HG02798 (cell line): ENCODE measurements around the gene ZNF618.

Source experiments
- ATAC-seq: cut with Tn5 transposase; IDR thresholded peaks from one replicate; pipeline ENCODE4 v1.9.1; 2021; ENCODE audit warnings: mild to moderate bottlenecking; ENCODE audit not compliant: unreplicated experiment, poor library complexity

The ZNF618 gene

DNA sequence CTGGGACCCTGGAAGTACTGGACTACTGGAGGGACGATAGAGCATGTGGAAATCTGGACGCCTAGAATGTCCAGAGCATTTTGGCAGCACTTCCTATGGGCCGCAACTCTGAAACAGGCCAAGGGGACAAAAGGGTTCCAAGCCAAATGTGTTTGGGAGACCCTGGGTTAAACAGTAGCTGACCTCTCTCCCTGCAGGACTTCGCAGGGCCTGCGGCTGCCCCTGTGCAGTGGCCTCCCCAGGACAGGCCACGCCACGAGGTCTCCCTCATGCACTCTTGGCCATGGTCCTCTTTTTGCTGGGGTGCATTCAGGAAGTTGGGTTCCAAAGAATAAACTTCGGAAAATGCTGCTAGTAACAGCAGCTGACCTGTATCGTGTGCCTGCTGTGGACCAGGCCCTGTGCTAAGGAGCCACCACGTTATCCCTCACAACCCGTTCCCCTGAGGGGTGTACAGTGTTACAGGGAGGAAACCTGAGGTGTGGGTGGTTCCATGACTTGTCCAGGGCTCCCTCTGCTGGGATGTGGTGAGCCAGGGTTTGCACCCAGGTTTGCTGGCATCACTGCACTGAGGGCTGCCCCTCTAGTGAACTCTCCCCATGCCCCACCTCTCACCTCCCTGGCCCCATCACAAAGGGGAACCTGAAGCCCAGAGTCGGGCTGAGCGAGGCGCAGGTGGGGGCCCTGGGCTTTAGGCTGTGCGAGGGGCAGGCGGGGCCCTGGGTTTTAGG is 122.6 kb downstream of the ZNF618 start:
- ATAC-seq, result no peak

DNA sequence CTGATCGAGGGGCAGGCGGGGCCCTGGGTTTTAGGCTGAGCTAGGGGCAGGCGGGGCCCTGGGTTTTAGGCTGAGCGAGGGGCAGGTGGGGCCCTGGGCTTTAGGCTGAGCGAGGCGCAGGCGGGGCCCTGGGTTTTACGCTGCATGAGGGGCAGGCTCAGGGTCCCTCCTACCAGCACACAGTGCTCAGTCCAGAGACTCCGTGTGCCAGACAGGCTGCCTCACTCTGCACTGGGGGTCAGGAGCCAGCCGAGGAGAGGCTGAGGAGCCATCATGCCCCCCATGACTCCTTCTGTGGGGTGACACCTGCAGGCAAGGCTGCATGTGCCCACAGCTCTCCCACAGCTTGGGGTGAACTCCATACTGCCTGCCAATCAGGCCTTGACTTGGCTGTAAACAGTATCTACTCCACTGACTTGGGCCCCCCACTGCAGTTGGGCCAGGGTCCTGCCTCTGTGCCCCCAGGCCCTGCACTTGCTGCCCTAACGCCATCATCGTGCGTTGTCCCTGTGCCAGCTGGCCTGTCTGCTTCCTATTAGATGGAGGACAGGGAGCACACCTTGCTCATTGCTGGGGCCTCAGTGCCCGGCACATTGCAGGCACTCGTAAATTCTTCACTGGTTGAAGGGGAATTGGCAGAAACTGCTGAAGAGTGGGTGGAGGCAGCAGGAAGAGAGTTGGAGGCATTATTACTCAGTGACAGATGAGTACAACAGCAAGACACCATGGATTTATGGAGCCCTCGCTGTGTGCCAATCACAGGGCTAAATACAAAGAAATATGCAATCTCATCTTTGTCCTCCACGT is 123.3 kb downstream of the ZNF618 start:
- ATAC-seq, result no peak

DNA sequence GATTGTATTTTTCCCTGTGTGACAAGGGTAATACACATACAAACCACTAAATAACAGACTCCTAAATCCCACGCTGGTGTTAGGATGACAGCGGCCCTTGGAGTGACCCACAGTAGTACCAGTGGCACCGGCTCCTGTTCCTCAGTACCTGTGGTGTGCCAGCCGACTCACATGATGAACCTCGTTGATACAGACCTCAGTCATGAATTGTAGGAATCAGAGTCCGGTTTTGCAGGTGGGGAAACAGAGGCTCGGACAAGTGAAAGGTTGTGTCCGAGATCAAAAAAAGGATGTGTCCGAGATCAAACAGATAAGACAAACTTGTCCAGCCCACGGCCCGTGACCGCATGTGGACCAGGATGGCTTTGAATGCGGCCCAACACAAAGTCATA is 124.0 kb downstream of the ZNF618 start:
- ATAC-seq, result no peak

DNA sequence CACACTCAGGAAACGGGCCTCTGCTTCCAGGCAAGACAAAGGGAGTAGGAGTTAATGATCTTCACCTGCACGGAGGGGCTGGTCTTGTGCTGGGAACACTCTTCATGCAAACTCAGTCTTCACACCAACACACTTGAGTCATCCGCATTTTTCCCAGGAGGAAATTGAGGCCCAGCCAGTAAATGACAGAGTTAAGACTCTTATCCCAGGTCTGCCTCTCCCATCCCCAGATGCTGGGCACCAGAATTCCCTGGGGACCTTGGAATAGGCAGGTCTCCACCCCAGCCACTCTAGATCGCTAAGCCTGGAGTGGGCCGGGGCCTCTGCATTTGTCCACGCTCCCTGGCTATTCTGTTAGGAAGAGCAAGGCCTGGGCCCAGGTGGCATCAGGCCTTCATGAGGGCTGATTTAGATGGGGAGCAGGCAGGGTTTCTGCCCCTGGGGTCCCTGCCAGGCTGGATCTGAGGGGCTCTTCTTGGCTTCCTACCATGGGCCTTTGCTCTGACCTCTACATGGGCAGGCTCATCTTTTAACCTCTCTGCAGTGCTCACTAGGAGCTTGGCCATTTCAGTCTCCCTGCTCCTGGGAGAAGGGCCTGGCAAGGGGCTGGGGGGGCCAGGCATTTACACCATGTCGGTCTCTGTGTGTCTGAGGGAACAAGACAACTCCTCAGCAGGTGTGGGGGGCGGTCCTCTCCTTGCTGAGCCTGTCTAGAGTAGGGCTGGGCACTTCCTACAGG is 124.7 kb downstream of the ZNF618 start:
- no peak for ATAC-seq

DNA sequence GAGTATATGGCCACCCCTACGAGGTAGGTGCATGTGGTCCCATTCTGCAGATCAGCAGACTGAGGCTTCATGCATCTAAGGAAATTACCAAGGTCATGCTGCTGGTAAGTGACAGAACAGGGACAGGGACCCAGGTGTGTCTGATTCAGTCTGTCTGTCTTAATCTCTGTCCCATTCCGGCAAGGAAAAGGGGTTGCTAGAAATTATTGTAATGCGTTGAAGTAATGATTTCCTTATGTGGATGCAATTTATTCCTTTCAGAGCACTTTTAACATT is 125.2 kb downstream of the ZNF618 start:
- no peak for ATAC-seq

DNA sequence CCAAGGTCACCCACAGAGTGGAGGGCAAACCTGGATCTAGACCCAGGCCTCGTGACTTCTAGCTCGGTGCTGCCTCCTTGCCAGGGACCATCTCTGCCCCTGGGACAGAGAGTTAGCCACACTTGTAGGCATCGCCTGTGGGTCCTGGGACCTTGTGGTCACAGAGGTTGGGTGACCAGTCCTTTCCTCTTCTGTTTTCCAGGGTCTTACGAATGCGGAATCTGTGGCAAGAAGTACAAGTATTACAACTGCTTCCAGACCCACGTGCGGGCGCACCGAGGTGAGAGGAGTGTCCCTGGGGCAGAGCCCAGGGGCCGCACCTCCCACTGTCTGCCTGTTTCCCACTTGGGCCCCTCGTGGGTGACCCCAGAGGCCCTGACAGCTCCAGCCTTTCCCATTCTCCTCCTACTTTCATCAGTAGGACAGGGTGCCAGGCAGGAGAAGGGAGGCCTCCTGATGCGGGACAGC is 125.7 kb downstream of the ZNF618 start:
- no peak for ATAC-seq

DNA sequence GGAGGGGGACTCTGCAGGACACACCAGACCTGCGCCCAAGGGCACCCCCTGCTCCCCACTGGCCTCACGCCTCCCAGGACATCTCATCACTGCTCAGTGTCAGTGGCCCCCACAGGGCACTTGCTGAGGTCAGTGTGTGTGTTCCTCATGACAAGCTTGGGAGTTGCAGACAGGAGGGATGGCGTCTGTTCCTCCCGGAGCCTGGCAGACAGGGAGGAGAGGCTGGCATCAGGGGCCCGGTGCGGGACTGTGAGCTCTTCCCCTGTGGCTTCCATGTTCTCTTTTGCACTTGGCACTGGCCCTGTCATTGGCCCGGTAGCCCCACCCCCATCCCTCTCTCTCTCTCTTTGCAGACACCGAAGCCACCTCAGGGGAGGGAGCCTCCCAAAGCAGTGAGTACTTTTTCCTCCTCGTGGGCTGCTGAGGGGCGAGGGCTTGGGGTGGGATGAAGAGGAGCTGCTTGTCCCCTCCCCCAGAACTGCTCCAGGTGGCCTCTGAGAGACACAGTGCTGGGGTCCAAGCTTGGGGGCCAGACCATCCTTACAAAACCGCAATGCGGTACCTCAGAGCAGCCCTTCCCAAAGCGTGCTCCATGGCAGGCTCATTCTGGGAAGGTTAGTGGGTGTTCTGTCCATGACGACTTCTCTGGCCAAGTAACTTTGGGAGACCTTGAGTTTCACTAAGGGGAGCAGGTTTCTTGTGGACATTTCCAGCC is 126.3 kb downstream of the ZNF618 start:
- ATAC-seq, result no peak

DNA sequence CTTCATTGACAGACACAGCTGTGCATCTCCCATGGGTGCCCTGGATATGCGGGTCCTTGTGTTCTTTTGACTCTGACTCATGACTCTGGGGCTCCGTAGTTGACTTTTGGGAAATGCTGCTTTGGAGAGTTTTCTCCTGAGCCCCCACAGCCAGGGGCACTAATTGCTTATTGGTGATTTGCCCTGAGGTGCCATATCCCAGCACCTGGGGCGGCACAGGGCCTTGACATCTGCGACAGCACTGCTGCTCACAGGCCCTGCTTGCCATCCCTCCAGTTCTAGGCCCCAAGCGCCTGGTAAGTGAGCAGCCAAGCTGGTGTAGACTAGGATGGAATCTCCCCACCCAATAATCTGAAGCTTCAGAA is 126.9 kb downstream of the ZNF618 start:
- ATAC-seq, result no peak

DNA sequence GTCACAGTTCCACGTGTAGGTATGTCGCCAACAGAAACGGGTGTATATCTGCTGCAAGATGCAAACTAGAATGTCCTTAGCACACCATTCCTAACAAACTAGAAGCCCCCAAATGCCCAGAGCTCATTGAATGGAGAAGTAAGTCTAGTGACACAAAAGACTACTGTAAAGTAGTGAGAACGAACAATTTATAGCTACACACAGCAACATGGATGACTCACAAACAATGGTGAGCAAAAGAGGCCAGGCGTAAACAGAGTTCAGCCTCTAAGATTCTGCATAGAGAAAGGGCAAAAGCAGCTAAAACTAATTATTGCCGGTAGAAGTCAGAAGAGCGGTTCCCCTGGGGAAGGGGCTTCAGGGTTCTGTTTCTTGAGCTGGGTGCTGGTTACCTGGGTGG is 127.2 kb downstream of the ZNF618 start:
- ATAC-seq, result no peak

DNA sequence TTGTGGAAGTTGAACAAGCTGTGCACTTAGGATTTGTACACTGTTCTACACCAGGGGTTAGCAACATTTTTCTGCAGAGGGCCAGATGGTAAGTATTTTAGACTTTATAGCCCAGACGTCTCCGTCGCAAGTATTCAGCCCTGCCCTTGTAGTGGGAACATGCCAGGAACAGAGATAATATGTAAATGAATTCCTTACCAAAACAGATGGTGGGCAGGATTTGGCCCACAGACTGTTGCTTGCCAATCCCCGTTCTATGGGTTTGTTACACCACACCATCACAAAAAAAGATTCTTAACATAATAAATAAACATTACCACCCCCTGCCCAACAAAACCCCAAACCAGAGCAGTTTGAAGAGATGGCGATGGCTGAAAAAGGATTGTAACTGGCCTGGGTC is 127.6 kb downstream of the ZNF618 start:
- no peak for ATAC-seq

DNA sequence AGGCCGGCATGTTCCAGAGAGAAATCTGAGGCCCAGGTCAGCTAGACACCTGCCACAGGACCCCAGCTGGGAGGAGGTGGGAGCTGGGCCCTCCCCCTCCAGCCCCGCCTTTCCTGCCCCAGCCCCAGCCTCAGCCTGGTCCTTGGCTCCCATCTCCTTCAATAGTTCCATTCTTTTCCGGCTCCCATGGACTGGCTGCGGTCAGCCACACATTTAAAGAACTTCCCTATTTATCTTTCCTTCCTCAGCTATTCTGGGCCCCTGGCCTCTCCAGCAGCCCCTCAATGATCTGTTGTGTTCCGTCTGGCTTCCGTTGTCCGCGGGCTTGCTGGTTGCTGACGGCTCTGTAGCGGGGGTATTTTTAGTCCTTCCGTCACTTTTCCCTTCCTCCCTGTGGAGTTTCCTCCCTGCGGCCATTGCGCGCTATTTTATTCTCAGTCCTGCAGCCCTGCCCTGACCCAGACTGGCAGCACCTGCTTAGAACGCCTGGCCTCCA is 128.2 kb downstream of the ZNF618 start:
- ATAC-seq, result no peak

DNA sequence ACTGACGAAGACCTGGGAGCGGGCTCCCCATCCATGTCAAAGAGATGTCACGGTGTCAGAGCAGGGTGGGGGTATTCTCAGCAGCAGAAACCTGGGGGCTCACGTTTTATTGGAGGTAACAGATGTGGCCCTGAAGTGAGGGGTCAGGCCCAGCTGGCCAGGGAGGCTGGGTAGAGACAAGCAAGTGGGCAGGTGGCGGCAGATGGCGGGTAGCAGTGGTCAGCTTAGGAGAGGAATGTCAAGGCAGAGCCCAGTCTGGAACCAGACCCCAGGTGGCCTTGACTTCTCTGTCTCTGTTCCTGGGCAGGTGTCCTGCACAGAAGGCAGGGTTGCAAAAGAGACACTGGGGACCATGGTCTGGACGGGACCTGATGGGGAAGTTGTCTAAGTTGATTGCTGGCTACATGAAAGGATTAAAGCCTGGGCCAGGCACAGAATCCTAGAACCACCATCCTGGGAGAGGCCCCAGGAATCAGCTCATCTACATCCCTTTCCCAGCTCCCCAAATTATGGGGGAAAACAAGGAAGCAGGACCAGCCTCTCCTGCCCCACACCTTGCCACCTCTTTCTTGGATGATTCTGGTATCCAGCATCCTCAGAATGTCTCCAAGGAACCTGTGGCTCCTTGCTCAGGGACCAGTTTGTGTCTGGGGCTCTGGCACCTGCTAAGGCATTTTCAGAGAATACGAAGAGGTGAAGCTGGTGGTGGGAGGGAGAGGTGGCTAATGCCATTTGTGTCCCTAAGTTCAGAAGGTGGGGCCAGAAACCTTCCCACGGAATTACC is 129.5 kb downstream of the ZNF618 start:
- ATAC-seq, result no peak

DNA sequence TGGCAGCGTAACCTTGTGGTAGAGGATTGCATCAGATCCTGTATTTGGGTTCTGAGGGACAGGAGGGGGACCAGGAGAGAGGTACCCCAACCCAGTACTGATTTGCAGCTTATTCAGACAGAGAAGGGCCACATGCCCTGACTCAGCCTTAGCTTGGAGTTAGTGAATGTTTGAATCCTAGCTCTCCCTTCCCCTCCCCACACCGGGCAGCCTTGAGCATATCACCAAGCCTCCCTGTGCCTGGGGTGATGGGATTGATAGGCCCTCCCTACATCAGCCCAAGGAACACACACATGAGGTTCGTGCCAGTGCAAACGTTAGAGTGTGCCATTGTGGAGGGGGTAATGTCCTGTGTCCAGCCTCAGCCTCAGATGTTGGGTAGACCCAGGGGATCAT is 130.0 kb downstream of the ZNF618 start:
- no peak for ATAC-seq

DNA sequence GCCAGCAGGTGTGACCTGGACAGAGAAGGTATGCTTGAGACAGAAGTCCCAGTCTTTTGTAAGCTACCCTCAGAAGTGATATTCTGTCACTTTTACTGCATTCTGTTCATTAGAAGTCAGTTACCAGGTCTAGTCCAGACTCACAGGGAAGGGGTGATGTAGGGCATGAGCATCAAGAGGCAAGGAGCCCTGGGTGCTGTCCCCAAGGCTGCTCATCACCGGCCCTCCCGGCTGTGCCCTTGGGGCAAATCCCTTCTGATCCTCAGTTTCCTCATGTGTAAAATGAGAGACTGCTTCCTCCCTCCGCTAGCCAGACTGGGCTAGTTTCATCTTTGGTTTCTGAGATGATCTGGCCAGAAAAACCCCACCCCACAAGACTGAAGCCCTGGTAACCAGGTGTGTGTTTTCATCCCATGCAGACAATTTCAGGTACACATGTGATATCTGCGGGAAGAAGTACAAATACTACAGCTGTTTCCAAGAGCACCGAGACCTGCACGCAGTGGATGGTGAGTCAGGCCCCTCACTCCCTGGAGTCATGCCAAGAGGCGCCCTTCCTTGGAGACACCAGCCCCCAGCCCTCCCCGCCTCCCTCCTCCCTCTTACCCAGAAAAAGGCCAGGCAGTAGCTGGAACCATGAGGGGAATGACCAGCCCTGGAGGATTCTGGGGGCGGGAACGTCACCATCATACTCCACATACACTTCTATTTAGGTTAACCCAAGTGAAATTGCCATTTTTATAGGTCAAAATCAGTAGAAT is 131.0 kb downstream of the ZNF618 start:
- no peak for ATAC-seq

DNA sequence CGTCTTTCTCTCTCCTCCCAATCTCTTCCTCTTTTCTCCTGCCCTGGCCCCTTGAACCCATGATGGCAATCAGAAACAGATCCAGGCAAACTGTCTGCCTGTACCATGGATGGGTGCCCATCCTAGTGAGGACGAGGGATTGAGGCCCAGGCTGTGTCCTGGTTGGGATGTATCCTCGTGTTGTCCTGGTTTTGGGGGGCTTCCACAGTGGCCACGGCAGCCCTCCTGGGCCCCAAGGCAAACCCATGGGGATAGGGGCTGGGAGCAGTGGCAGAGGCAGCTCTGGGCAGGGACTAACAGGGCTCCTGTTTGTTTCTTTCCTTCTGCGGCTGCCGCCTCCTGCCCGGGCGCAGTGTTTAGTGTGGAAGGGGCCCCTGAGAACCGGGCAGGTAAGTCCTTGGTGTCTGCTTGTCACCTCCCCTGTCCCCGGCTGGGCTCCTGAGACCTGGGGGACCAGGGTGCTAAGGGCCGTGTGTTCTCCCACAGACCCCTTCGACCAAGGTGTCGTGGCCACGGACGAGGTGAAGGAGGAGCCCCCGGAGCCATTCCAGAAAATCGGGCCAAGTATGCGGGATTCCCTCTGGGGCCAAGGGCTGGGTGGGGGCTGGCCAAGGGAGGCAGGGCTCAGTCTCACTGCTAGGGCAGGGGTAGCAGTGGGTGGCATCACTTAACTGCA is 132.0 kb downstream of the ZNF618 start:
- no peak for ATAC-seq

DNA sequence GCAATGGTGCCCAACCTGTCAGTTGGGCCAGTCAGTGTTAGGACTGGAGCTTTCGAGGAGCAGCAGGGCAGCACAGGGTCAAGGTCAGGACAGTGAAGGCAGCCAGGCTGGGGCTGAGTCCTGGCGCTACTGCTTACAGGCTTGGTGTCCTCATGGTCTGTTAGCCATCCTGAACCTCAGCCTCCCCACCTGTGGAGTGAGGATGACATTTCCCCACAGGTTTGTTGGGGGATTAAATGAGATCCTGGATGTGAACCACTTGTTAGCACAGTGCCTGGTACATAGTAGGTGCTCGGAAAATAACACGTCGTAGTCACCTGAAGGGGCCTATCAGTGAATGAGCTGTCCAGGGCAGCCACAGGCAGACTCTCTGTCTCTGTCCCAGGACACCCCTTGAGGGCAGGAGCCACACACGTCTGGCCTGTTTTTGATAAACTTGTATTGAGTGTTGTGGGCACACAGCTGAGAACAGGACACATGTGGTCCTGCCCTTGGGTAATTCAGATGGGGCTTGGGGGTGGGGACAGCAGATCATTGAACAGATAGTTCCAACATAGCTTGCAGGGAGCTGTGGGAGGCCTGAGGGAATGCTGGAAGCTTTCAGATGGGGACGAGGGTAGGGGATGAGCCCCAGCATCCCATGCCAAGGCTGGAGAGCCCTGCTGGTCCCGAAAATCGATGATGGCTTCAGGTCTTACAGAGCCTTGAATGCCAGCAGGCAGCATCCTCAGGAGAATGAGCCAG is 132.7 kb downstream of the ZNF618 start:
- ATAC-seq, result no peak

DNA sequence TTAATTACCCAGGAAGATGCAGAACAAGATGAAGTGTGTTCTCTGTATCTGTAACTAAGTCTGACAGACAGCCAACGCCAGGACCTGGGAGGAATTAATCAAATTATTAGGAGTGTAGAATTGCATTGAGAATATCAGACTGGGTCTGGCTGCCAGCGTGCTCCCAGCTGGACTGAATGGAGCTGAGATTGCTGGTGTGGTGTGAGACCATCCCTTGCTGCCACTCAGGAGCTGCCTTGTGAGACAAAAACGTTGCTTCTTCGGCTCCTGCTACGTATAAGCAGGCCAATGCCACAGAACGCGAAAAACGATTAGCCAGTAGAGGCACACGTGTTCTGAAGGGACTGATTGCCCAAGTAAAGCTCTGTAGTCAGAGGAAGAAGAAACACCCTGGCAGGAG is 135.2 kb downstream of the ZNF618 start:
- ATAC-seq, result no peak

DNA sequence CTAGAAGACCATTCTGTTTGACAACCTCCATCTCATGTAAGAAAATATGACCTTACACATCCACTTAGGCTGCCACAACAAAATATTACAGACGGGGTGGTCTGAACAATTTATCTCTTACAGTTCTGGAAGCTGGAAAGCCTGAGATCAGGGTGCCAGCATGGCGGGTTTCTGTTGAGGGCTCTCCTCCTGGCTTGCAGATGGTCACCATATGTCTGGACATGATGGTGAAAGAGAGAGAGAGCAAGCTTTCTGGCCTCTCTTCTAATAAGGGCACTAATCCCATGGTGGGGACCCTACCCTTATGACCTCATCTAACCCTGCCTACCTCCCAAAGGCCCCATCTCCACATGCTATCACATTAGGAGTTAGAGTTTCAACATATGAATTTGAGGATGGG is 136.0 kb downstream of the ZNF618 start:
- ATAC-seq, result no peak
